Endothelial cell of umbilical vein (primary cell): ENCODE data around the gene EEFSEC. TPM values are rescaled to one million over a fixed set of nuclear protein-coding genes. Genes with fewer than 3 reads are reported as not detected.
A peak's percentile ranks its signal among the peaks of the same experiment; 100 is the strongest.

Experiments used
- BruUV-seq: library from RNA; stranded (reverse); fragments of 400-500 nt; replicated peaks from 2 replicates; lab custom pipeline; 2021; lab: Mats Ljungman, UMichigan
- CTCF ChIA-PET: fragments of 300-600, 350-600 bp; sonication (Branson Sonifier 250); formaldehyde crosslinking; loops from one replicate; lab custom pipeline; 2021; ENCODE audit warnings: antibody characterized with exemption, inconsistent platforms; lab: Charles Lee
- POLR2A ChIA-PET: fragments of 300-600, 350-600 bp; sonication (Branson Sonifier 250); formaldehyde crosslinking; loops from one replicate; lab custom pipeline; 2021; ENCODE audit warnings: antibody characterized with exemption, inconsistent platforms; lab: Charles Lee
- DNase-seq: peaks from one replicate; pipeline ENCODE4 v3.0.0-alpha.2; 2011; ENCODE audit warnings: low read depth, low spot score
- FAIRE-seq: peaks from 2 replicates; lab custom pipeline; 2011; peaks lifted over from hg19 to GRCh38; lab: Jason Lieb, UNC
- H2AFZ ChIP-seq: 2 replicates; pipeline ENCODE4 v1.6.0; 2012; ENCODE audit warnings: low read depth, low read length, control low read depth, inconsistent platforms
- H3K27ac ChIP-seq: 2 replicates; pipeline ENCODE4 v1.5.1; 2011; ENCODE audit warnings: low read depth, mild to moderate bottlenecking, control low read depth, low read length, moderate library complexity; ENCODE audit not compliant: insufficient read depth
- H3K27me3 ChIP-seq, 2 experiments: 2 replicates each; pipeline versions ENCODE4 v1.6.0 to v1.6.1; 2011; ENCODE audit warnings: low read length in 2 of 2, mixed read lengths in 1 of 2; ENCODE audit not compliant: control insufficient read depth in 2 of 2, insufficient read depth in 2 of 2
- H3K36me3 ChIP-seq, 2 experiments: 2 replicates in 1 of 2; 3 replicates in 1 of 2; pipeline ENCODE4 v1.5.1; 2011; ENCODE audit warnings: low read length in 2 of 2, mild to moderate bottlenecking in 1 of 2, moderate library complexity in 1 of 2; ENCODE audit not compliant: control insufficient read depth in 2 of 2, insufficient read depth in 2 of 2; ENCODE audit errors: extremely low read depth in 1 of 2
- H3K4me1 ChIP-seq: 3 replicates; pipeline ENCODE4 v1.5.1; 2011; ENCODE audit warnings: mild to moderate bottlenecking, low read length; ENCODE audit not compliant: control insufficient read depth, insufficient read depth; ENCODE audit errors: extremely low read depth
- H3K4me2 ChIP-seq: 2 replicates; pipeline ENCODE4 v1.6.1; 2011; ENCODE audit warnings: low read length, control low read depth, mixed read lengths; ENCODE audit not compliant: insufficient read depth
- H3K4me3 ChIP-seq, 3 experiments: fragments of 200-600 bp in 1 of 3; sonication (generic), shearing (Covaris generic) in 1 of 3; replicated peaks in 1 of 3; 2 replicates each; pipeline ENCODE4 v1.5.1; 2011 to 2016; ENCODE audit warnings: control low read depth in 3 of 3, low read length in 3 of 3, mild to moderate bottlenecking in 2 of 3, inconsistent platforms in 1 of 3, low read depth in 1 of 3, moderate library complexity in 1 of 3; ENCODE audit not compliant: insufficient read depth in 1 of 3
- H3K79me2 ChIP-seq: 2 replicates; pipeline ENCODE4 v1.6.0; 2012; ENCODE audit warnings: low read length, inconsistent platforms; ENCODE audit not compliant: control insufficient read depth, insufficient read depth
- H3K9ac ChIP-seq: replicated peaks from 2 replicates; pipeline ENCODE3; 2011; ENCODE audit warnings: low read length, control low read depth; ENCODE audit not compliant: insufficient read depth; ENCODE audit errors: extremely low read depth
- H3K9me1 ChIP-seq: replicated peaks from 3 replicates; pipeline ENCODE4 v1.6.0; 2011; ENCODE audit warnings: mild to moderate bottlenecking, low read length; ENCODE audit not compliant: control insufficient read depth, insufficient read depth; ENCODE audit errors: extremely low read depth
- H3K9me3 ChIP-seq: replicated peaks from 2 replicates; pipeline ENCODE4 v1.5.1; 2012; ENCODE audit warnings: low read length, inconsistent platforms; ENCODE audit not compliant: control insufficient read depth, insufficient read depth
- H4K20me1 ChIP-seq: replicated peaks from 2 replicates; pipeline ENCODE3; 2011; ENCODE audit warnings: mild to moderate bottlenecking, low read length; ENCODE audit not compliant: control insufficient read depth, insufficient read depth; ENCODE audit errors: extremely low read depth
- EZH2 ChIP-seq: IDR thresholded peaks from 2 replicates; pipeline ENCODE4 v1.6.1; 2012; ENCODE audit warnings: borderline replicate concordance, low read depth, mild to moderate bottlenecking, moderate library complexity, low read length, inconsistent platforms; ENCODE audit not compliant: severe bottlenecking
- FOS ChIP-seq: IDR thresholded peaks from 2 replicates; pipeline ENCODE4 v1.6.1; 2011; ENCODE audit warnings: mild to moderate bottlenecking, low read length, moderate library complexity, borderline replicate concordance; ENCODE audit not compliant: insufficient read depth
- GATA2 ChIP-seq: IDR thresholded peaks from 2 replicates; pipeline ENCODE4 v1.7.0; 2011; ENCODE audit warnings: low read depth, mild to moderate bottlenecking, moderate library complexity, mixed read lengths, low read length; ENCODE audit not compliant: insufficient read length, insufficient read depth
- JUN ChIP-seq: IDR thresholded peaks from 2 replicates; pipeline ENCODE4 v1.6.1; 2011; ENCODE audit warnings: borderline replicate concordance, low read depth; ENCODE audit not compliant: insufficient read length, insufficient read depth
- MYC ChIP-seq: IDR thresholded peaks from one replicate; pipeline ENCODE4 v1.6.1; 2011; ENCODE audit warnings: mild to moderate bottlenecking, low read depth, low read length
- POLR2A ChIP-seq: IDR thresholded peaks from 2 replicates; pipeline ENCODE4 v1.6.1; 2012; ENCODE audit warnings: low read depth, mild to moderate bottlenecking, control low read depth, low read length
- POLR2AphosphoS5 ChIP-seq: IDR thresholded peaks from 2 replicates; pipeline ENCODE4 v1.6.1; 2012; ENCODE audit warnings: low read depth, mild to moderate bottlenecking, control low read depth, low read length, moderate library complexity; ENCODE audit not compliant: insufficient read depth
- dilution Hi-C: fragments of 300-500 bp; cut with MboI; formaldehyde crosslinking; loops from one replicate; pipeline ENCODE4 v1.15.0; 2019; ENCODE audit warnings: low sequenced_read_pairs; ENCODE audit not compliant: extremely low pct_ligation_motif_present
- intact Hi-C: fragments of 100-400 bp; cut with micrococcal nuclease; formaldehyde crosslinking; loops from one replicate; pipeline ENCODE4 v1.10.0; 2022
- polyA plus RNA-seq, 4 experiments: library from polyadenylated mRNA; depleted of rRNA in 3 of 4; stranded (reverse) in 3 of 4; unstranded in 1 of 4; fragments of >200 nt; gene quantifications; 2 replicates each; pipeline versions ENCODE4 v1.2.1 to v1.2.3, GENCODE V29; 2011 to 2012; ENCODE audit warnings: missing spikeins in 1 of 4
- total RNA-seq: library from RNA; stranded (reverse); gene quantifications from 2 replicates; pipeline ENCODE4 v1.2.3, GENCODE V29; 2021
- TF ChIP-seq, protein P1 (sequence below), 2 donors: IDR thresholded peaks; 1 replicate in 1 of 2; 2 replicates in 1 of 2; pipeline ENCODE4 v1.5.1; 2011; ENCODE audit warnings: low read length in 2 of 2, mild to moderate bottlenecking in 2 of 2, moderate library complexity in 2 of 2, control low read depth in 1 of 2, inconsistent platforms in 1 of 2, low read depth in 1 of 2; ENCODE audit not compliant: insufficient read depth in 1 of 2; ENCODE audit errors: extremely low read depth in 1 of 2
- TF ChIP-seq, protein P2 (sequence below): IDR thresholded peaks from 2 replicates; pipeline ENCODE4 v1.6.1; 2011; ENCODE audit not compliant: insufficient read depth, insufficient read length

EEFSEC gene
- total and polyA plus RNA-seq, 2 donors (not counting 3 experiments of a cell fraction or from before 2014, with no cell fraction given): 13.1 to 14.5 TPM

DNA sequence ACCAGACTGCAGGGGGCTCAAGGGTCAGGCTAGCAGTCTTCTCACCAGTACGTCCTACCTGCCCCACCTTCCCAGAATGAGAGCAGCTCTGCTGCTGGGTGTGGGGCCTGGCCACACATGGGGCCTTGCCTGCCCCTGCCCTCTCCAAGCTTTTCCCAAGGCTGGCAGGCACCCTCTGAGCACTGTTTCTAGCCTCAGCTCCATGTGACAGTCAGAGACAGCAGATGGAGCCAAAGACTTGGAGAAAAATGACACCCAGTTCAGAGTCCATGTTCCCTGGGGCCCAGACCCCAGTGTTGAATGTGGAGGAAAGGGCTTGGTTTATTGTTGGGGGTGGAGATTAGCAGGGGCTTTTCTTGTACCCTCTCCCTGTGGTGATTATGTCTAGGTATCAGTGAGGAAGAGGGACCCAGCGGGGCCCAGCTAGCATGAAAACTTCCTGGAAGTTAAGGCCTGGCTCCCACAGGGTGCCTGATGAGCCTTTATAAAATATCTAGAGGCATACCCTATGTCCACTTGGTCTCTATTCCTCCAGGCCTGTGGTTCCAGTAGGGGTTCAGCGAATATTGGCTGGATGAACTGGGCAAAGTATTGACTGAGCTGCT is 153.8 kb downstream of the EEFSEC start:
- Histone ChIP-seq H3K9ac (no peak overlapping the region), H3K27ac (no peak overlapping the region), H3K9me1 (no peaks in the 10 kb centered on the region), H3K4me3 (no peak overlapping the region), H3K9me3 (no peaks in the 10 kb centered on the region), H4K20me1 (no peaks in the 10 kb centered on the region), H3K4me1 (no peaks in the 10 kb centered on the region), H3K36me3 (no peaks in the 10 kb centered on the region), H3K79me2 (no peaks in the 10 kb centered on the region), H3K4me2 (no peak overlapping the region), H2AFZ (no peak overlapping the region), H3K27me3 (no peaks in the 10 kb centered on the region)
- ChIA-PET CTCF (interaction anchor here (0.6 to 4.0 kb wide), 13 partner anchors 15 to 300 kb away, joined by 3 to 24 read pairs (median 3); no protein-coding TSS in a partner anchor), POLR2A (no interaction called here)
- TF ChIP-seq, protein P1, sequence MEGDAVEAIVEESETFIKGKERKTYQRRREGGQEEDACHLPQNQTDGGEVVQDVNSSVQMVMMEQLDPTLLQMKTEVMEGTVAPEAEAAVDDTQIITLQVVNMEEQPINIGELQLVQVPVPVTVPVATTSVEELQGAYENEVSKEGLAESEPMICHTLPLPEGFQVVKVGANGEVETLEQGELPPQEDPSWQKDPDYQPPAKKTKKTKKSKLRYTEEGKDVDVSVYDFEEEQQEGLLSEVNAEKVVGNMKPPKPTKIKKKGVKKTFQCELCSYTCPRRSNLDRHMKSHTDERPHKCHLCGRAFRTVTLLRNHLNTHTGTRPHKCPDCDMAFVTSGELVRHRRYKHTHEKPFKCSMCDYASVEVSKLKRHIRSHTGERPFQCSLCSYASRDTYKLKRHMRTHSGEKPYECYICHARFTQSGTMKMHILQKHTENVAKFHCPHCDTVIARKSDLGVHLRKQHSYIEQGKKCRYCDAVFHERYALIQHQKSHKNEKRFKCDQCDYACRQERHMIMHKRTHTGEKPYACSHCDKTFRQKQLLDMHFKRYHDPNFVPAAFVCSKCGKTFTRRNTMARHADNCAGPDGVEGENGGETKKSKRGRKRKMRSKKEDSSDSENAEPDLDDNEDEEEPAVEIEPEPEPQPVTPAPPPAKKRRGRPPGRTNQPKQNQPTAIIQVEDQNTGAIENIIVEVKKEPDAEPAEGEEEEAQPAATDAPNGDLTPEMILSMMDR (IDR thresholded peaks at IDR 0.05; ENCODE audit: extremely low read depth in 1 of 2, insufficient read depth in 1 of 2, low read depth in 1 of 2, low read length in 2 of 2): peak in 1 of 2 donors; percentile 10
- TF ChIP-seq MYC: no peak
- FAIRE-seq: no peak
- dilution Hi-C loops: no loop called here
- intact Hi-C loops: no loop called here
- DNase-seq: peak; percentile 16
- BruUV-seq: no TSS peak

DNA sequence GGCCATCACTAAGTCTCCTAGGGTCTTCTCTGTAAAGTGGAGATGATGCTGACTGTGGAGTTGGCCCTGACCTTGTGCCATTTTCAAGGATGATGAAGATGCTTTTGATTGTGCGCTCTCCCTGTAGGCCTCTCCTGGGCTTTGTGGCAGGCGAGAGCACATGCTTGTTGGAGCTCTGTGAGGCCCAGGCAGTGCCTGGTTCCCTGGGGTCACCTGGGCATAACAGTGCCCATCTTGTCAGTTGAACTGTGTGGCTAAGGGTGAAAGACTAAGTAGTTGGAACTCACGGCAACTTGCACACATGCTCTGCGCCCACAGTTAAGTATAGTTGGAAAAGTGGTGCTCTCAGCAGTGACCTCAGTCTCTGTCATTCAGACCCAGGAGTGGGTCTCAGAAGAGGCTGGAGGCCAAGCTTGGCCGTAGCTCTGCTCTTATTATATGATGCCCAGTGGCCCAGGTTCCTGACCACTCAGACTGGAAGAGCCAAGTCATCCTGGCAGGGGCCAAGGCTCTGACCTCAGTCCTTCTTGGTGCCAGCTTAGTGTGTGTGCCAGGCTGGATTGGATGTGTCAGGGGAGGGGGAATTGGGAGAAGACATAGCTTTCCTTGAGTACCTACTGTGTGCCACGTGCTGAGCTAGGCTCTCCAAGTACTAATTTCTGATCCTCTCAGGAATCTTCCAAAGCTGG is 154.6 kb downstream of the EEFSEC start:
- intact Hi-C loops: no loop called here
- CTCF ChIA-PET: interaction anchor here (0.6 to 4.0 kb wide), 6 partner anchors 11 to 300 kb away, joined by 3 to 24 read pairs (median 4); no protein-coding TSS in a partner anchor

More for the DNA sequence above, 154.6 kb downstream of the EEFSEC start:
- dilution Hi-C loops: no loop called here
- BruUV-seq: no TSS peak
- no peaks in the 10 kb centered on the region for H3K4me1 ChIP-seq
- no peak overlapping the region for H3K4me3 ChIP-seq
- no peaks in the 10 kb centered on the region for H4K20me1 ChIP-seq
- no peaks in the 10 kb centered on the region for H3K36me3 ChIP-seq
- H3K4me2 ChIP-seq: no peak overlapping the region
- no peak overlapping the region for H3K9ac ChIP-seq
- no peaks in the 10 kb centered on the region for H3K9me1 ChIP-seq
- FAIRE-seq: no peak
- no peak overlapping the region for H3K27ac ChIP-seq
- no peak for DNase-seq
- H2AFZ ChIP-seq: no peak overlapping the region
- no peaks in the 10 kb centered on the region for H3K9me3 ChIP-seq
- H3K79me2 ChIP-seq: no peaks in the 10 kb centered on the region
- TF ChIP-seq GATA2 (no peak), EZH2 (no peak), POLR2A (no peak), MYC (no peak), FOS (no peak), JUN (no peak), POLR2AphosphoS5 (no peak)
- TF ChIP-seq, protein P1 (IDR thresholded peaks at IDR 0.05; ENCODE audit: extremely low read depth in 1 of 2, insufficient read depth in 1 of 2, low read depth in 1 of 2, low read length in 2 of 2): no peak
- TF ChIP-seq, protein P2, sequence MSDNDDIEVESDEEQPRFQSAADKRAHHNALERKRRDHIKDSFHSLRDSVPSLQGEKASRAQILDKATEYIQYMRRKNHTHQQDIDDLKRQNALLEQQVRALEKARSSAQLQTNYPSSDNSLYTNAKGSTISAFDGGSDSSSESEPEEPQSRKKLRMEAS: no peak
- POLR2A ChIA-PET: no interaction called here
- no peaks in the 10 kb centered on the region for H3K27me3 ChIP-seq
